DOHH2 (cell line): ENCODE data around the gene CTBP1.

Source experiments
- H3F3A ChIP-seq: fragments of 200-600 bp; sonication (generic), shearing (Covaris generic); 2 replicates; pipeline ENCODE4 v1.6.0; 2016; ENCODE audit warnings: antibody characterized with exemption, mild to moderate bottlenecking; ENCODE audit not compliant: control insufficient read depth, insufficient read depth
- H3K27ac ChIP-seq: fragments of 200-600 bp; sonication (generic); 2 replicates; pipeline ENCODE4 v1.5.1; 2014; ENCODE audit warnings: low read depth, mild to moderate bottlenecking, low read length, moderate library complexity
- H3K27me3 ChIP-seq: fragments of 200-600 bp; sonication (generic); 2 replicates; pipeline ENCODE4 v1.6.1; 2014; ENCODE audit warnings: mild to moderate bottlenecking, low read length, mixed read lengths; ENCODE audit not compliant: control insufficient read depth
- H3K36me3 ChIP-seq: fragments of 200-600 bp; sonication (generic); 2 replicates; pipeline ENCODE4 v1.6.1; 2014; ENCODE audit warnings: mild to moderate bottlenecking, low read length, moderate library complexity, mixed read lengths; ENCODE audit not compliant: control insufficient read depth
- H3K4me1 ChIP-seq: fragments of 200-600 bp; sonication (generic); 2 replicates; pipeline ENCODE4 v1.6.1; 2014; ENCODE audit warnings: mild to moderate bottlenecking, low read length, mixed read lengths; ENCODE audit not compliant: control insufficient read depth
- H3K4me2 ChIP-seq: fragments of 200-600 bp; sonication (generic); 2 replicates; pipeline ENCODE4 v1.6.0; 2014; ENCODE audit warnings: mild to moderate bottlenecking, low read length, moderate library complexity
- H3K4me3 ChIP-seq: fragments of 200-600 bp; sonication (generic); 2 replicates; pipeline ENCODE4 v1.5.1; 2014; ENCODE audit warnings: mild to moderate bottlenecking, low read length, mixed read lengths
- H3K79me2 ChIP-seq: fragments of 200-600 bp; sonication (generic); 2 replicates; pipeline ENCODE4 v1.6.1; 2014; ENCODE audit warnings: mild to moderate bottlenecking, low read length, mixed read lengths; ENCODE audit not compliant: control insufficient read depth
- H3K9me2 ChIP-seq: fragments of 200-600 bp; sonication (generic); replicated peaks from 2 replicates; pipeline ENCODE4 v1.6.1; 2014; ENCODE audit warnings: mild to moderate bottlenecking, low read length, mixed read lengths; ENCODE audit not compliant: control insufficient read depth
- H3K9me3 ChIP-seq: fragments of 200-600 bp; sonication (generic); 2 replicates; pipeline ENCODE4 v1.6.1; 2014; ENCODE audit warnings: antibody characterized with exemption, low read length, mixed read lengths; ENCODE audit not compliant: control insufficient read depth, insufficient read depth
- H4K20me1 ChIP-seq: fragments of 200-600 bp; sonication (generic); 2 replicates; pipeline ENCODE4 v1.6.0; 2014; ENCODE audit warnings: low read depth, mild to moderate bottlenecking, antibody characterized with exemption, low read length, moderate library complexity; ENCODE audit not compliant: control insufficient read depth, insufficient read depth
- EZH2phosphoT487 ChIP-seq: fragments of 200-600 bp; sonication (generic); IDR thresholded peaks from 2 replicates; pipeline ENCODE4 v1.6.1; 2017; ENCODE audit warnings: borderline replicate concordance, mild to moderate bottlenecking, antibody characterized with exemption, low read length, moderate library complexity, mixed read lengths
- TF ChIP-seq, protein P1 (sequence below): fragments of 200-600 bp; sonication (generic); IDR thresholded peaks from one replicate; pipeline ENCODE4 v1.5.1; 2014; ENCODE audit warnings: antibody characterized with exemption, mild to moderate bottlenecking, low read depth, low read length; ENCODE audit not compliant: poor library complexity, severe bottlenecking

The CTBP1 gene

DNA sequence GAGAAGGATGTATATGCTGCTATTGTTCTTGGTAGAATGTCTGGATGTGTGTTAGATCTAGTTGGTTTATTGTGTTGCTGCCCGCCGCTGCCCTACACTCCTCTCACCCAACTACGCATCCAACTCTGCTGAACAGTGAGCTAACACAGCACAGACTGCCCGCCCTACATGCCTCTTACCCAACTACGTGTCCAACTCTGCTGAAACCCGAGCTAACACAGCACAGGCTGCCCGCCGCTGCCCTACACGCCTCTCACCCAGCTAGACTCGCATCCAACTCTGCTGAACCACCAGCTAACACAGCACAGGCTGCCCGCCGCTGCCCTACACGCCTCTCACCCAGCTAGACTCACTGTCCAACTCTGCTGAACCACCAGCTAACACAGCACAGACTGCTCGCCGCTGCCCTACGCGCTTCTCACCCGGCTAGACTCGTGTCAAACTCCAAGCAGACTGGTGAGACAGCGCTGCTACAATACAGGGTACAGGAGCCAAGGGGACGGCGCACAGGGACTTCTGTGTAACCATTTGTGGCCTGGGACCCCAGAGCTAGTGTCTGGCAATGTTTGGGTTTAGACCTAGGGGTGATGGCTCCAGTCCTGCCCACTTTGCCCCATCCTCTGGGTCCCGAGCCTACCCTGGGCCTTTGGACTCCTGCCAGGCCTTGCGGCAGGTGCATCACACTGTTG, 11.6 kb upstream of the CTBP1 start:
- Histone ChIP-seq H3K4me2 (no peak overlapping the region), H3K9me3 (peaks cover 10% of the 10 kb centered on the region), H3K4me1 (no peaks in the 10 kb centered on the region), H3F3A (no peaks in the 10 kb centered on the region), H3K27ac (no peak overlapping the region), H3K36me3 (no peaks in the 10 kb centered on the region), H4K20me1 (no peaks in the 10 kb centered on the region), H3K27me3 (no peaks in the 10 kb centered on the region), H3K4me3 (no peak overlapping the region), H3K79me2 (no peaks in the 10 kb centered on the region), H3K9me2 (no peaks in the 10 kb centered on the region)
- no peak for TF ChIP-seq EZH2phosphoT487
- TF ChIP-seq, protein P1, sequence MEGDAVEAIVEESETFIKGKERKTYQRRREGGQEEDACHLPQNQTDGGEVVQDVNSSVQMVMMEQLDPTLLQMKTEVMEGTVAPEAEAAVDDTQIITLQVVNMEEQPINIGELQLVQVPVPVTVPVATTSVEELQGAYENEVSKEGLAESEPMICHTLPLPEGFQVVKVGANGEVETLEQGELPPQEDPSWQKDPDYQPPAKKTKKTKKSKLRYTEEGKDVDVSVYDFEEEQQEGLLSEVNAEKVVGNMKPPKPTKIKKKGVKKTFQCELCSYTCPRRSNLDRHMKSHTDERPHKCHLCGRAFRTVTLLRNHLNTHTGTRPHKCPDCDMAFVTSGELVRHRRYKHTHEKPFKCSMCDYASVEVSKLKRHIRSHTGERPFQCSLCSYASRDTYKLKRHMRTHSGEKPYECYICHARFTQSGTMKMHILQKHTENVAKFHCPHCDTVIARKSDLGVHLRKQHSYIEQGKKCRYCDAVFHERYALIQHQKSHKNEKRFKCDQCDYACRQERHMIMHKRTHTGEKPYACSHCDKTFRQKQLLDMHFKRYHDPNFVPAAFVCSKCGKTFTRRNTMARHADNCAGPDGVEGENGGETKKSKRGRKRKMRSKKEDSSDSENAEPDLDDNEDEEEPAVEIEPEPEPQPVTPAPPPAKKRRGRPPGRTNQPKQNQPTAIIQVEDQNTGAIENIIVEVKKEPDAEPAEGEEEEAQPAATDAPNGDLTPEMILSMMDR = no peak

GRCh38 chr4:1259966-1260365, 11.0 kb upstream of the CTBP1 start:
- no peak overlapping the region for H3K4me2 ChIP-seq
- H3K79me2 ChIP-seq = no peaks in the 10 kb centered on the region
- H3K9me3 ChIP-seq = peaks cover 10% of the 10 kb centered on the region
- no peaks in the 10 kb centered on the region for H3K27me3 ChIP-seq
- H4K20me1 ChIP-seq = no peaks in the 10 kb centered on the region
- no peaks in the 10 kb centered on the region for H3K9me2 ChIP-seq
- no peak overlapping the region for H3K27ac ChIP-seq
- no peak overlapping the region for H3K4me3 ChIP-seq
- H3K4me1 ChIP-seq = no peaks in the 10 kb centered on the region
- no peak for TF ChIP-seq EZH2phosphoT487
- TF ChIP-seq, protein P1 = no peak
- no peaks in the 10 kb centered on the region for H3F3A ChIP-seq
- H3K36me3 ChIP-seq = no peaks in the 10 kb centered on the region

GRCh38 chr4:1258457-1258856, 9.5 kb upstream of the CTBP1 start:
- Histone ChIP-seq H3K27me3 (no peaks in the 10 kb centered on the region), H3K4me2 (no peak overlapping the region), H3K36me3 (peaks cover 3% of the 10 kb centered on the region), H3K4me1 (no peaks in the 10 kb centered on the region), H4K20me1 (no peaks in the 10 kb centered on the region), H3K9me3 (peaks cover 13% of the 10 kb centered on the region), H3K4me3 (no peak overlapping the region), H3K27ac (no peak overlapping the region), H3F3A (no peaks in the 10 kb centered on the region), H3K9me2 (no peaks in the 10 kb centered on the region), H3K79me2 (no peaks in the 10 kb centered on the region)
- TF ChIP-seq EZH2phosphoT487 = no peak
- TF ChIP-seq, protein P1 = no peak
